Measurements from ENCODE around the gene HOXB7.

- TF ChIP-seq, protein P1, sequence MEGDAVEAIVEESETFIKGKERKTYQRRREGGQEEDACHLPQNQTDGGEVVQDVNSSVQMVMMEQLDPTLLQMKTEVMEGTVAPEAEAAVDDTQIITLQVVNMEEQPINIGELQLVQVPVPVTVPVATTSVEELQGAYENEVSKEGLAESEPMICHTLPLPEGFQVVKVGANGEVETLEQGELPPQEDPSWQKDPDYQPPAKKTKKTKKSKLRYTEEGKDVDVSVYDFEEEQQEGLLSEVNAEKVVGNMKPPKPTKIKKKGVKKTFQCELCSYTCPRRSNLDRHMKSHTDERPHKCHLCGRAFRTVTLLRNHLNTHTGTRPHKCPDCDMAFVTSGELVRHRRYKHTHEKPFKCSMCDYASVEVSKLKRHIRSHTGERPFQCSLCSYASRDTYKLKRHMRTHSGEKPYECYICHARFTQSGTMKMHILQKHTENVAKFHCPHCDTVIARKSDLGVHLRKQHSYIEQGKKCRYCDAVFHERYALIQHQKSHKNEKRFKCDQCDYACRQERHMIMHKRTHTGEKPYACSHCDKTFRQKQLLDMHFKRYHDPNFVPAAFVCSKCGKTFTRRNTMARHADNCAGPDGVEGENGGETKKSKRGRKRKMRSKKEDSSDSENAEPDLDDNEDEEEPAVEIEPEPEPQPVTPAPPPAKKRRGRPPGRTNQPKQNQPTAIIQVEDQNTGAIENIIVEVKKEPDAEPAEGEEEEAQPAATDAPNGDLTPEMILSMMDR (IDR thresholded peaks at IDR 0.05): no peak
- no peak for TF ChIP-seq POLR2A (IDR thresholded peaks at IDR 0.05)
Observed at GRCh38 chr17:48567209-48567608, 43.6 kb downstream of the HOXB7 start.
